ENCODE results near the gene ING3.

DNA sequence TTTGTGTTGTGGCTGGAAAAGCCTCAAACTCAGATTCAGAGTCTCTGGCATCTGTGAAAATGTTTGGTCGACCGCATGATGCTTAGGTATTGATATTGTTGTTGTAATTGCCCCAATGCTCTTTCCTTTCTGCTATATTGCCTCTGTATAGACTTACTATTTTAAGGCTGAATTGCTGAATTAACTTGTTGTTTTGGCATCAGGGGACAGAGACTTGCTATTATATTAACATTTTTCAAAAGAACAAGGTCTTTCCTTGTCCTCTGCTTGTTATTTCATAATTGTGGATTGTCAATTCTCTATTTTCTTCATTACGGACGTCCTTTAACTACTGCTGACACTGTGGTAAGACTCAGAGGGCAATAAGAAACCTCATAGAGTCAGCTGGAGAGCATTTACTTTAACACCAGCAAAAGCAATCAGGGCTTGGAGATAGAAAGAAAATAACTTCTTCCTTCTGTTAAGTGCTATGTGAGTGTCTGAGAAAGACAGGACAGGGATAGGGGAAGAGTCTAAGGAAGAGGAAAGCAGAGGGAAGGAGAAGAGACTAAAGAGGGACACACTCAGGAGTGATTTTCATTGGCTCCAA lies 55.5 kb downstream of the ING3 start:
- TF ChIP-seq, protein P1, sequence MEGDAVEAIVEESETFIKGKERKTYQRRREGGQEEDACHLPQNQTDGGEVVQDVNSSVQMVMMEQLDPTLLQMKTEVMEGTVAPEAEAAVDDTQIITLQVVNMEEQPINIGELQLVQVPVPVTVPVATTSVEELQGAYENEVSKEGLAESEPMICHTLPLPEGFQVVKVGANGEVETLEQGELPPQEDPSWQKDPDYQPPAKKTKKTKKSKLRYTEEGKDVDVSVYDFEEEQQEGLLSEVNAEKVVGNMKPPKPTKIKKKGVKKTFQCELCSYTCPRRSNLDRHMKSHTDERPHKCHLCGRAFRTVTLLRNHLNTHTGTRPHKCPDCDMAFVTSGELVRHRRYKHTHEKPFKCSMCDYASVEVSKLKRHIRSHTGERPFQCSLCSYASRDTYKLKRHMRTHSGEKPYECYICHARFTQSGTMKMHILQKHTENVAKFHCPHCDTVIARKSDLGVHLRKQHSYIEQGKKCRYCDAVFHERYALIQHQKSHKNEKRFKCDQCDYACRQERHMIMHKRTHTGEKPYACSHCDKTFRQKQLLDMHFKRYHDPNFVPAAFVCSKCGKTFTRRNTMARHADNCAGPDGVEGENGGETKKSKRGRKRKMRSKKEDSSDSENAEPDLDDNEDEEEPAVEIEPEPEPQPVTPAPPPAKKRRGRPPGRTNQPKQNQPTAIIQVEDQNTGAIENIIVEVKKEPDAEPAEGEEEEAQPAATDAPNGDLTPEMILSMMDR (IDR thresholded peaks at IDR 0.05), result no peak
- TF ChIP-seq, protein P2, sequence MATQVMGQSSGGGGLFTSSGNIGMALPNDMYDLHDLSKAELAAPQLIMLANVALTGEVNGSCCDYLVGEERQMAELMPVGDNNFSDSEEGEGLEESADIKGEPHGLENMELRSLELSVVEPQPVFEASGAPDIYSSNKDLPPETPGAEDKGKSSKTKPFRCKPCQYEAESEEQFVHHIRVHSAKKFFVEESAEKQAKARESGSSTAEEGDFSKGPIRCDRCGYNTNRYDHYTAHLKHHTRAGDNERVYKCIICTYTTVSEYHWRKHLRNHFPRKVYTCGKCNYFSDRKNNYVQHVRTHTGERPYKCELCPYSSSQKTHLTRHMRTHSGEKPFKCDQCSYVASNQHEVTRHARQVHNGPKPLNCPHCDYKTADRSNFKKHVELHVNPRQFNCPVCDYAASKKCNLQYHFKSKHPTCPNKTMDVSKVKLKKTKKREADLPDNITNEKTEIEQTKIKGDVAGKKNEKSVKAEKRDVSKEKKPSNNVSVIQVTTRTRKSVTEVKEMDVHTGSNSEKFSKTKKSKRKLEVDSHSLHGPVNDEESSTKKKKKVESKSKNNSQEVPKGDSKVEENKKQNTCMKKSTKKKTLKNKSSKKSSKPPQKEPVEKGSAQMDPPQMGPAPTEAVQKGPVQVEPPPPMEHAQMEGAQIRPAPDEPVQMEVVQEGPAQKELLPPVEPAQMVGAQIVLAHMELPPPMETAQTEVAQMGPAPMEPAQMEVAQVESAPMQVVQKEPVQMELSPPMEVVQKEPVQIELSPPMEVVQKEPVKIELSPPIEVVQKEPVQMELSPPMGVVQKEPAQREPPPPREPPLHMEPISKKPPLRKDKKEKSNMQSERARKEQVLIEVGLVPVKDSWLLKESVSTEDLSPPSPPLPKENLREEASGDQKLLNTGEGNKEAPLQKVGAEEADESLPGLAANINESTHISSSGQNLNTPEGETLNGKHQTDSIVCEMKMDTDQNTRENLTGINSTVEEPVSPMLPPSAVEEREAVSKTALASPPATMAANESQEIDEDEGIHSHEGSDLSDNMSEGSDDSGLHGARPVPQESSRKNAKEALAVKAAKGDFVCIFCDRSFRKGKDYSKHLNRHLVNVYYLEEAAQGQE (IDR thresholded peaks at IDR 0.05; ENCODE audit: insufficient read depth in 1 of 2, low read depth in 2 of 2, low read length in 1 of 2), result no peak
- TF ChIP-seq SIN3A (IDR thresholded peaks at IDR 0.05; ENCODE audit: borderline replicate concordance, insufficient read depth, low read depth, low read length) (no peak), POLR2AphosphoS5 (IDR thresholded peaks at IDR 0.05; ENCODE audit: low read depth, low read length) (no peak), TCF7L2 (IDR thresholded peaks at IDR 0.05; ENCODE audit: low read depth, low read length) (no peak)

All from Panc1 (cell line).